ENCODE results near the gene LAIR1.

GRCh38 chr19:54403054-54403453 lies 38.3 kb upstream of the LAIR1 start:
- TF ChIP-seq CTCF (IDR thresholded peaks at IDR 0.05; ENCODE audit: low read depth, low read length, missing input control) (no peak), EGR1 (IDR thresholded peaks at IDR 0.05; ENCODE audit: low read depth in 2 of 2) (no peak), YY1 (IDR thresholded peaks at IDR 0.05) (no peak), SP1 (IDR thresholded peaks at IDR 0.05) (no peak), TAF1 (conservative IDR thresholded peaks at IDR 0.05) (no peak), FOXA2 (IDR thresholded peaks at IDR 0.05) (no peak), HNF4G (IDR thresholded peaks at IDR 0.05) (no peak), HNF4A (conservative IDR thresholded peaks at IDR 0.05) (no peak), RAD21 (IDR thresholded peaks at IDR 0.05) (no peak), RXRA (IDR thresholded peaks at IDR 0.05) (no peak), ATF3 (IDR thresholded peaks at IDR 0.05) (no peak)
- TF ChIP-seq, protein P1, sequence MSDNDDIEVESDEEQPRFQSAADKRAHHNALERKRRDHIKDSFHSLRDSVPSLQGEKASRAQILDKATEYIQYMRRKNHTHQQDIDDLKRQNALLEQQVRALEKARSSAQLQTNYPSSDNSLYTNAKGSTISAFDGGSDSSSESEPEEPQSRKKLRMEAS (IDR thresholded peaks at IDR 0.05), result no peak

Measured in liver (tissue), 3 donors.